Keratinocyte (primary cell): ENCODE results near the gene COL25A1.

Source experiments
- CTCF ChIP-seq, 3 experiments: IDR thresholded peaks in 1 of 3; conservative IDR thresholded peaks in 1 of 3; optimal IDR thresholded peaks in 1 of 3; 2 replicates in 2 of 3; 3 replicates in 1 of 3; pipeline versions ENCODE3 to v1.5.1; 2011; ENCODE audit warnings: low read length in 3 of 3, mild to moderate bottlenecking in 3 of 3, moderate library complexity in 2 of 3, control low read depth in 1 of 3, inconsistent platforms in 1 of 3; ENCODE audit not compliant: insufficient read depth in 2 of 3; ENCODE audit errors: extremely low read depth in 1 of 3
- EZH2 ChIP-seq: IDR thresholded peaks from one replicate; pipeline ENCODE4 v1.6.1; 2012; ENCODE audit warnings: inconsistent platforms, mild to moderate bottlenecking, low read length, moderate library complexity

GRCh38 chr4:108772402-108772801, 530.1 kb downstream of the COL25A1 start:
- no peak for TF ChIP-seq CTCF (optimal IDR thresholded peaks at IDR 0.05 in 1 of 3, IDR thresholded peaks at IDR 0.05 in 1 of 3, conservative IDR thresholded peaks at IDR 0.05 in 1 of 3; ENCODE audit: extremely low read depth in 1 of 3, insufficient read depth in 2 of 3, low read length in 3 of 3)
- TF ChIP-seq EZH2 = no peak
